ENCODE results near the gene VPS45. TPM values are rescaled to one million over a fixed set of nuclear protein-coding genes. Genes with fewer than 3 reads are reported as not detected.

VPS45 gene
- total and polyA plus RNA-seq, 2 of the 4 experiments (the other 2 are of a cell fraction), result 32.4 to 33.3 TPM

DNA sequence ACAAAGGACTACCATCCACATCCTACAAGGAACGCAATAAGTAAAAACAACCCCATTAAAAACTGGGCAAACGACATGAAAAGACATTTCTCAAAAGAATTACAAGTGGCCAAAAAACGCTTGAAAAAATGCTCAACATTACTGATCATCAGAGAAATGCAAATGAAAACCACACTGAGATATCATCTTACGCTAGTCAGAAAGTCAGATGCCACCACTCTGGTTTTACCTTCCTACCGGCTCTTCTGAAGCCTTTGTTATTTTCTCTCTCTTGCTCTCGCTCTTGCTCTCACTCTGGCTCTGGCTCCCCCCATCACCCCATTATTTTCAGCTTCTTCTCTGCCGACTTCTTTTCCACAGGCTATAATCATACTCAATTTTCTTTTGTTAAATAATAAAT is 38.8 kb downstream of the VPS45 start:
- no peak overlapping the region for H3K18ac ChIP-seq (ENCODE audit: low read depth, low read length)
- H3K79me1 ChIP-seq (ENCODE audit: low read depth in 1 of 2, low read length in 2 of 2), result no peaks in the 10 kb centered on the region; a peak in 1 of 4 replicates
- DNase-seq (peak; percentile 29), ATAC-seq (ENCODE audit: low read depth) (no peak)
- no peak overlapping the region for H3K4me2 ChIP-seq (ENCODE audit: low read depth, low read length)
- no peak overlapping the region for H3K14ac ChIP-seq (replicated peaks; ENCODE audit: low read depth, low read length)
- no peak overlapping the region for H2BK5ac ChIP-seq (ENCODE audit: low read depth, low read length, poor library complexity, severe bottlenecking)
- ChIA-PET CTCF (no interaction called here), POLR2A (ENCODE audit: unreplicated experiment) (no interaction called here)
- H4K91ac ChIP-seq (ENCODE audit: insufficient read depth, low read depth, low read length), result no peak overlapping the region
- H3K27ac ChIP-seq (ENCODE audit: insufficient read depth, low read length), result no peak overlapping the region
- H2BK120ac ChIP-seq (ENCODE audit: low read depth, low read length), result no peak overlapping the region
- WGBS, 2 experiments (ENCODE audit: extremely low coverage in 2 of 2, insufficient read length in 1 of 2), result 93% methylated on average over 3 of the region's 7 CpGs; no CpG with 5 or more reads in 1 of the 2 experiments
- TF ChIP-seq RFX5 (IDR thresholded peaks at IDR 0.05; ENCODE audit: low read depth, low read length) (no peak), NFE2L2 (IDR thresholded peaks at IDR 0.05; ENCODE audit: low read depth, low read length) (no peak), MAFK (IDR thresholded peaks at IDR 0.05; ENCODE audit: low read depth, low read length) (no peak), POLR2A (IDR thresholded peaks at IDR 0.05; ENCODE audit: low read depth, low read length) (no peak), RAD21 (IDR thresholded peaks at IDR 0.05; ENCODE audit: low read length) (no peak), RCOR1 (IDR thresholded peaks at IDR 0.05; ENCODE audit: insufficient replicate concordance, low read length) (no peak), CEBPB (IDR thresholded peaks at IDR 0.05; ENCODE audit: low read depth, low read length) (no peak), CHD1 (IDR thresholded peaks at IDR 0.05; ENCODE audit: low read depth, low read length) (no peak), SMC3 (IDR thresholded peaks at IDR 0.05; ENCODE audit: low read depth, low read length) (no peak), BHLHE40 (IDR thresholded peaks at IDR 0.05; ENCODE audit: low read depth, low read length) (no peak), FOS (IDR thresholded peaks at IDR 0.05; ENCODE audit: low read depth, low read length) (no peak), MXI1 (IDR thresholded peaks at IDR 0.05; ENCODE audit: borderline replicate concordance, low read depth, low read length) (no peak), MAZ (IDR thresholded peaks at IDR 0.05; ENCODE audit: borderline replicate concordance, low read depth, low read length) (no peak)
- TF ChIP-seq, protein P1, sequence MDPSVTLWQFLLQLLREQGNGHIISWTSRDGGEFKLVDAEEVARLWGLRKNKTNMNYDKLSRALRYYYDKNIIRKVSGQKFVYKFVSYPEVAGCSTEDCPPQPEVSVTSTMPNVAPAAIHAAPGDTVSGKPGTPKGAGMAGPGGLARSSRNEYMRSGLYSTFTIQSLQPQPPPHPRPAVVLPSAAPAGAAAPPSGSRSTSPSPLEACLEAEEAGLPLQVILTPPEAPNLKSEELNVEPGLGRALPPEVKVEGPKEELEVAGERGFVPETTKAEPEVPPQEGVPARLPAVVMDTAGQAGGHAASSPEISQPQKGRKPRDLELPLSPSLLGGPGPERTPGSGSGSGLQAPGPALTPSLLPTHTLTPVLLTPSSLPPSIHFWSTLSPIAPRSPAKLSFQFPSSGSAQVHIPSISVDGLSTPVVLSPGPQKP (IDR thresholded peaks at IDR 0.05; ENCODE audit: borderline replicate concordance, low read depth, low read length), result no peak
- TF ChIP-seq, protein P2, sequence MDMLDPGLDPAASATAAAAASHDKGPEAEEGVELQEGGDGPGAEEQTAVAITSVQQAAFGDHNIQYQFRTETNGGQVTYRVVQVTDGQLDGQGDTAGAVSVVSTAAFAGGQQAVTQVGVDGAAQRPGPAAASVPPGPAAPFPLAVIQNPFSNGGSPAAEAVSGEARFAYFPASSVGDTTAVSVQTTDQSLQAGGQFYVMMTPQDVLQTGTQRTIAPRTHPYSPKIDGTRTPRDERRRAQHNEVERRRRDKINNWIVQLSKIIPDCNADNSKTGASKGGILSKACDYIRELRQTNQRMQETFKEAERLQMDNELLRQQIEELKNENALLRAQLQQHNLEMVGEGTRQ (IDR thresholded peaks at IDR 0.05; ENCODE audit: low read depth, low read length), result no peak
- TF ChIP-seq, protein P3, sequence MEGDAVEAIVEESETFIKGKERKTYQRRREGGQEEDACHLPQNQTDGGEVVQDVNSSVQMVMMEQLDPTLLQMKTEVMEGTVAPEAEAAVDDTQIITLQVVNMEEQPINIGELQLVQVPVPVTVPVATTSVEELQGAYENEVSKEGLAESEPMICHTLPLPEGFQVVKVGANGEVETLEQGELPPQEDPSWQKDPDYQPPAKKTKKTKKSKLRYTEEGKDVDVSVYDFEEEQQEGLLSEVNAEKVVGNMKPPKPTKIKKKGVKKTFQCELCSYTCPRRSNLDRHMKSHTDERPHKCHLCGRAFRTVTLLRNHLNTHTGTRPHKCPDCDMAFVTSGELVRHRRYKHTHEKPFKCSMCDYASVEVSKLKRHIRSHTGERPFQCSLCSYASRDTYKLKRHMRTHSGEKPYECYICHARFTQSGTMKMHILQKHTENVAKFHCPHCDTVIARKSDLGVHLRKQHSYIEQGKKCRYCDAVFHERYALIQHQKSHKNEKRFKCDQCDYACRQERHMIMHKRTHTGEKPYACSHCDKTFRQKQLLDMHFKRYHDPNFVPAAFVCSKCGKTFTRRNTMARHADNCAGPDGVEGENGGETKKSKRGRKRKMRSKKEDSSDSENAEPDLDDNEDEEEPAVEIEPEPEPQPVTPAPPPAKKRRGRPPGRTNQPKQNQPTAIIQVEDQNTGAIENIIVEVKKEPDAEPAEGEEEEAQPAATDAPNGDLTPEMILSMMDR (conservative IDR thresholded peaks at IDR 0.05; ENCODE audit: low read depth, low read length), result no peak
- no peak overlapping the region for H3K9ac ChIP-seq (ENCODE audit: low read depth, low read length)
- H2AFZ ChIP-seq (replicated peaks; ENCODE audit: low read length, poor library complexity), result no peak overlapping the region
- H2AK9ac ChIP-seq (replicated peaks; ENCODE audit: low read depth, low read length, poor library complexity), result no peak overlapping the region
- no peak overlapping the region for H4K8ac ChIP-seq (ENCODE audit: low read depth in 2 of 2, low read length in 2 of 2)
- H3K56ac ChIP-seq (ENCODE audit: extremely low read depth, insufficient read depth, low read length), result no peak overlapping the region
- BruUV-seq (replicated peaks), result no TSS peak
- H3K23ac ChIP-seq (ENCODE audit: low read depth, low read length), result no peak overlapping the region
- H3K36me3 ChIP-seq (ENCODE audit: control insufficient read depth, insufficient read depth, low read length), result peaks cover 2% of the 10 kb centered on the region; the same call in 1 of the 2 replicates
- H3K27me3 ChIP-seq (ENCODE audit: control insufficient read depth, insufficient read depth, low read length), result no peaks in the 10 kb centered on the region
- no peak overlapping the region for H2BK15ac ChIP-seq (ENCODE audit: low read depth, low read length)
- intact Hi-C loops (cut with micrococcal nuclease), result loop anchor here (5.0 kb wide), 1 partner anchor 41 kb away; the partner anchor contains the start of gene PLEKHO1
- no peaks in the 10 kb centered on the region for H3K9me3 ChIP-seq (ENCODE audit: control insufficient read depth, insufficient read depth, low read length)
- H2BK20ac ChIP-seq (ENCODE audit: low read depth, low read length), result no peak overlapping the region
- no peaks in the 10 kb centered on the region for H3K4me1 ChIP-seq (ENCODE audit: control insufficient read depth, insufficient read depth, low read length)
- dilution Hi-C loops (cut with HindIII; ENCODE audit: low sequenced_read_pairs, unreplicated experiment), result no loop called here
- no peak overlapping the region for H3K4me3 ChIP-seq (ENCODE audit: insufficient read depth, low read depth, low read length)
- H2AK5ac ChIP-seq (ENCODE audit: low read depth, low read length), result no peak overlapping the region
- no peaks in the 10 kb centered on the region for H4K20me1 ChIP-seq (ENCODE audit: insufficient read depth, low read length)
- H3K9me1 ChIP-seq (ENCODE audit: insufficient read depth, low read length), result 0 out of 2 replicates have a peak, but pooled peaks cover 3% of the 10 kb centered on the region
- H4K5ac ChIP-seq (ENCODE audit: low read depth, low read length), result no peak overlapping the region
- in situ Hi-C loops (cut with MboI; ENCODE audit: low sequenced_read_pairs), result no loop called here
- no peak overlapping the region for H3K4ac ChIP-seq (ENCODE audit: low read depth, low read length)
